NOMO-1 (cell line): ENCODE measurements around the gene MEDAG.

Experiments used
- DNase-seq, 2 experiments: peaks; one replicate each; lab custom pipeline; 2025; ENCODE audit not compliant: unreplicated experiment in 2 of 2; lab: John Stamatoyannopoulos, UW

The MEDAG gene

GRCh38 chr13:30905932-30906383 is at the start of gene MEDAG:
Gene MEDAG, plus strand, starts transcription at chr13:30906271. Its CDS starts 245 bp downstream, at chr13:30906516.
- DNase-seq, result no peak

GRCh38 chr13:30857018-30857417 is 49.1 kb upstream of the MEDAG start:
- no peak for DNase-seq

- DNase-seq, result no peak
Observed at GRCh38 chr13:30857636-30858035, 48.4 kb upstream of the MEDAG start.

- no peak for DNase-seq
Observed at GRCh38 chr13:30859326-30859725, 46.7 kb upstream of the MEDAG start.

GRCh38 chr13:30861163-30861562 is 44.9 kb upstream of the MEDAG start:
- DNase-seq, result no peak

- no peak for DNase-seq
Observed at GRCh38 chr13:30861836-30862467, 44.1 kb upstream of the MEDAG start.

GRCh38 chr13:30862707-30863106 is 43.4 kb upstream of the MEDAG start:
- no peak for DNase-seq

- DNase-seq, result no peak
Observed at GRCh38 chr13:30863231-30863630, 42.8 kb upstream of the MEDAG start.

- DNase-seq, result no peak
Observed at GRCh38 chr13:30863796-30864195, 42.3 kb upstream of the MEDAG start.

- no peak for DNase-seq
Observed at GRCh38 chr13:30864433-30865122, 41.5 kb upstream of the MEDAG start.

- DNase-seq, result peak; percentile 75 to 86
Observed at GRCh38 chr13:30865123-30866049, 40.7 kb upstream of the MEDAG start.

GRCh38 chr13:30866677-30867076 is 39.4 kb upstream of the MEDAG start:
- DNase-seq, result no peak

- no peak for DNase-seq
Observed at GRCh38 chr13:30867089-30867669, 38.9 kb upstream of the MEDAG start.

- no peak for DNase-seq
Observed at GRCh38 chr13:30868799-30869470, 37.1 kb upstream of the MEDAG start.

GRCh38 chr13:30869491-30869890 is 36.6 kb upstream of the MEDAG start:
- no peak for DNase-seq

GRCh38 chr13:30870049-30870884 is 35.8 kb upstream of the MEDAG start:
- no peak for DNase-seq

GRCh38 chr13:30870916-30871587 is 35.0 kb upstream of the MEDAG start:
- DNase-seq, result no peak

GRCh38 chr13:30871588-30872275 is 34.3 kb upstream of the MEDAG start:
- DNase-seq, result no peak

GRCh38 chr13:30872276-30872594 is 33.8 kb upstream of the MEDAG start:
- no peak for DNase-seq
